Epidermal melanocyte (primary cell): Measurements from ENCODE around the gene COL11A1.

Experiments used
- DNase-seq: peaks from one replicate; pipeline ENCODE4 v3.0.0; 2011; ENCODE audit warnings: low spot score; ENCODE audit not compliant: insufficient read length

The COL11A1 gene

DNA sequence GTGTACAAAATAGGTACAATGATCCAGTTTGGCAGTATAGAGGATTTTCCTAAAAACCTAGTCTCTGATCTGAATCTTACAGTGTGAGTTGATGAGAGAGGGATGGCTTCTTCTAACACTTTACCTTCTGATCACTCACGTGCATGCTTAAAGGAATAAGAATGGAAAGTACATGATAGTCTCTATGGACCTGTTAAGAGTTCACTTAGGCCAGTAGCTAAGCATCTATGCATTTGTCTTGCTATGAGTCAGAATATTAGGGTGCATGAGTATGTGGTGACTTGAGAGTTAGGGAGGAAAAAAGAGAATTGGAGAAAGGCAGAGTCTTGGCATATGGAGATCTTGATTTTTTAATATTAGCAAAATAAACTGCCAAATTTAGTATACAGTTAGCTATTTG, 206.3 kb downstream of the COL11A1 start:
- DNase-seq = no peak

DNA sequence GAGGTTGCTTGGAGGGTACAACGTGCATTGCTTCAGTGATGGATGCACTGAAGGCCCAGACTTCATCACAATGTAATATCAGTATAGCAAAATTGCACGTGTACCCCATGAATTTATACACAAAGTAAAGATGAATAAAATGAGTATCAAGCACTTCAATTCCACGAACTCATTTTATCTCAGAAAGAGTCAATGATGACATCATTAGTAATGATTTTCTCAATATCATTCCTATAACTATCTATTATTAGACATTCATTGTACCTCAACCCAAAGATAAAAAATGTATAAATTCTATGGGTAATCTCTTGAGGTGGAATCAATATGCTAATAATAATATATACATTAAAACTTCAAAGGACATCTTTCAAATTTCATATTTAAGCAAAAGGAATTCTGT, 208.4 kb downstream of the COL11A1 start:
- no peak for DNase-seq

DNA sequence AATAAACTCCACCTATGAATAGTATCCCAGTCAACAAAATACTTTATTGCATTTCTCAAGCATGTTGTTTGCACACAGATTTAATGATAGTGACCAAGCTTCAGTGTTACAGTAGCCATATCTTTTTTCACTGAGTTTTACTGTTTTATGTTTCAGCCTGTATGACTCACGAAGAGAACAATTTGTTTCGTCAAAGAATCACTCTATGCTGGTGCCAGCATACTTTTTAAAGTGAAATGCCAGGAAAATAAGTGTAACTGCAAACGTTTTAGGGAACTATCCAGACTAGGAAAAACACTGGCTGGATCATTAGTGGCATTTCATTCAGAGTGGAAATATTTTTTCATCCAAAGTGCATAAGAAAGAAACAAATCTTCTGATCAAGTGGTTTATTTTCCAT, 210.8 kb downstream of the COL11A1 start:
- no peak for DNase-seq

DNA sequence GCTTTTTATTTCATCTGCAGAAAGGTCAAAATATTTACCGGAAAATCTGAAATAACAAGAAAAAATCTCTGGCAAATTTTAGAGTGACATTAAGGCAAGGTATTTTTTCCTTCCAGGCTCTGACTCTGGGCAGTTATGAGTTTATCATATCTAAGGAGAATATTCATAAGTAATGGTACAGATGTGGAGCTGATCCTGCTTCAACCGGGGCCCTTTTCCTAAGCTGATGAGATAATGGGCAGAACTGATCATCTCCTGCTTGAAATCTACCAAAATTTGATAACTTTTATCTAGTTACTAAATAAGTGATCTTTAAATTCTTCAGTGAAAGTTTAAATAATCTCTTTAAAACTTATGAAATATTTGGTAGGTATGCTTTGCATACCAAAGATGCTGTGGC, 211.6 kb downstream of the COL11A1 start:
- no peak for DNase-seq

DNA sequence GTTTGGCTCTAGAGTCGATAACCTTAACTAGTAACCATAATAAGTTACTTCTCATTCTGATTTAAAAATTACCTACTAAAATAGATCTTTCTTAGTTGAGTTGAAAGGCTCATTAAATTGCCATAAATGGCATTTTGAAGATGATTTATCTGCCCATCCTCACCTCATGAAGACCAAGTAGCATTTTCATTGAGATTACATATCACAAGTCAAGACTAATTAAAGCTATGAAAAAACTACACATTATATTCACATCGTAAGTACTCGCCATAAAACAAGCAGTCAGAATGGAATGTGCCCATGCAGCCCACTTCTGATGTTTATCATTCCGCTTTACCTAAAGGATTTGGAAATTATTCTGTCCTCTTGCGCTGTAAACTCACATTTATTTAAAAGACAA, 212.0 kb downstream of the COL11A1 start:
- no peak for DNase-seq

DNA sequence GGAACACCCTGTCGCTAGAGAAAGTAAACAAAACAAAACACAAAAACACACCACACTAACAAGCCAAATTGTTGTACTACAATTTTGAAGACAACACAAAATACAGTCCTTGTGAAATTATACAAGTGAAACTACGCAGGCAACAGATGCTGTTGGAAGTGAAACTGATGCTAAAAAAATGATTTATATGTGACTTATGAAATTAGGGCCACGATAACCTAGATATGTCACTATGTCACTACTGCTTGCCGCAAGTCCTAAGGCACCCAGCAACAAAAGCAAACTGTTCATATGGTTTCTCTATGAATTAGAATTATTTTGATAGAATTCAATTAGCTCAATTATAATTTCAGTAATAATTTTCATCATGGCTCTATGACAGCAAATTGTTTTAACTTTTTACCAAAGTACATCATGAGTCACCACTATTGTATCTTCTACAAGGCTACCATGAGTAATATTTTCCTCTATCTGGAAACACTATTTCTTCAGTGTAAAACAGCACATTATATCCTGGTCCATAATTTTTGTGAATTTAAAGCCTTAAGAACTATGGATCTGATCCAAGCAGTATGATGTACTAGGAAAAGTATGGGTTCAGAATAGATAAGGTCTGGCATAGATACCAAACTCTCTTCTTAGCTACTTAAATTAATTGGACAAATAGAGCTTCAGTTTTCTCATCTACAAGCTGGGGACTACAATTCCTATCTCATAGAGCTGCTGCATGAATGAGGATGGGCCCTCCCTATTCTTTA, 216.3 kb downstream of the COL11A1 start:
- no peak for DNase-seq

DNA sequence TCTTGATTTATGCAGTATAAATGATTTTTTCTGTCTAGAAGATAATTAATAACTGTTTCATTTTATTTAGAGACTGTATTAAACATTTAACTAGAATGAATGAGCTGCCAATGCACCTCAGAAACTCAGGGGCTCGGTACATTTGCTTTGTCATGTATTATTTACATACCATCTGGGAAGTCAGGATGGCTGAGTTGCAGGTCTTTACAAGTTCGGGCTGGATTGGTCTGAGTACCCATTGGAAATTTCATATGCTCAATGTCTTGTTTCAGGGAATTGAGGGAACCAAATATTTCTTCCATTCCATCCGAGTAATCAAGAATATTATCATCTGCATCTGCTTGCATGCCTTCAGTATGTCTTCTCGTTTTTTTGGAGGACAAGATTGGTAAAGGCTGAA, 221.7 kb downstream of the COL11A1 start:
- DNase-seq = no peak

DNA sequence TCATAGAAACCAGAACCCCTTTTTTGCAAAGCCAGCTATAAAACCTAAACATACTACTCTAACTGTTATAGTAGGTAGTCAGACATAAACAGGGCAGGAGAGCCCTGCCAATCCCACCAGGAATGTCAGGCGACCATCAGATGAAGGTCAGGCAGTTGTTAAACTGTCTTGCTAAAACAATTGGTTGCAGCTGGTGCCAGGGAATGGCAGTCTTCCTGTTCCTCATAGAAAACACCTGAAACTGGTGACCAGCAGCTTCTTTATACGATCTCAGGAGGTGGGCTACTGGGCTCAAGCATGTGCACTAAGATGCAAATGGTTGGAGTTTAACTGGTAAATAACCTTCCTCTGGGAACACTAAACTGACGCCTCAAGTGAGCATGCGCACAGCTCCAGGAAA, 224.1 kb downstream of the COL11A1 start:
- DNase-seq = no peak

DNA sequence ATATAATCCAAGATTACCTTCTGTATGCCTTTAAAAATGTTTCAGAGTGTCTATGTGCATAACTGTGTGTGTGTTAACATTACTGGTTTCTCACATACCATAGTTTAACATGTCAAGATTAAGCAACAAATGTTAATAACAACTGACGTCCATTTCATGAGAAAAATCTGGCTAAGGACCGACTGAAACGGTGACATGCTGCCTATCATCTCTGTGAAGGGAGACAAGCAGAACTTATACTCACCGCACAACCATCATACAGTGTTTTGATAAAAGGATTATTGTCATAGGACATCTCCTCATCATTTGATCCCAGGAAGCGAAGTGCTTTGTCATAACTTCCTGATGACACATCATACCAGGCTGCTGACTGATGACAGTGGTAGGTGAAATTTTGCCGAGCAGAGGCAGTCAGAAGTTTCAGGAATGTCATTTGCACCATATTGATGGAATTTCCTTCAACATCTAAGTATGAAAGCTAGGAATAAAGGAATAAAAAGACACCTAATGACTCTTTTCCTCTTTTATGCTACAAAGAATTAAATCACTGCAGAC, 228.8 kb downstream of the COL11A1 start:
- DNase-seq = no peak

DNA sequence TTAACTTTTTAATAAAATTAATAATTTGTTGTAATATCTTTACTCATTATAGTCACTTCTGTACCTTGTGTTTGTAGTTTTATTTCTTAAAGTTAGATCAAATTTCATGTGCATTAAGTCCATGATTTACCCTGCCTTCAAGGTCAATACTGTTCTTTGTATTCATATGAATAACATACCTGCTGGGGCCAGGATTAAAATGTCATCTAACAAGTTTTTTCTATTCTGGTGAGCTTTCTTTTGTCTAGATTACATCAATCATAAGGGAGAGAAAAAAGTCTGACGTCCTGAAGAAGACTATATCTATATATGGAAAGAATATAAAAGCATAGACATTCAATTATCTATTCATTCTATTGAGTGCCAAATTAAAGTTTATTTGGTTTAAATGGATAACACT, 232.6 kb downstream of the COL11A1 start:
- no peak for DNase-seq

DNA sequence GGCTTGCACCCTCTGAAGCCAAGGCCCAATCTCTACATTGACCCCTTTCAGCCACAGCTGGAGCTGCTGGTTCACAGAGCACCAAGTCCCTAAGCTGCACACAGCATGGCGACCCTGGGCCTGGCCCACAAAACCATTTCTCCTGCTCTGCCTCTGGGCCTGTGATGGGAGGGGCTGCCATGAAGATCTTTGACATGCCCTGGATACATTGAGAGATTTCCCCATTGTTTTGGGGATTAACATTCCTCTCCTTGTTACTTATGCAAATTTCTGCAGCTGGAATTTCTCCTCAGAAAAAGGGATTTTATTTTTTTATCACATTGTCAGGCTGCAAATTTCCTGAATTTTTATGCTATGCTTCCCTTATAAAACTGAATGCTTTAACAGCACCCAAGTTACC, 235.8 kb downstream of the COL11A1 start:
- no peak for DNase-seq

DNA sequence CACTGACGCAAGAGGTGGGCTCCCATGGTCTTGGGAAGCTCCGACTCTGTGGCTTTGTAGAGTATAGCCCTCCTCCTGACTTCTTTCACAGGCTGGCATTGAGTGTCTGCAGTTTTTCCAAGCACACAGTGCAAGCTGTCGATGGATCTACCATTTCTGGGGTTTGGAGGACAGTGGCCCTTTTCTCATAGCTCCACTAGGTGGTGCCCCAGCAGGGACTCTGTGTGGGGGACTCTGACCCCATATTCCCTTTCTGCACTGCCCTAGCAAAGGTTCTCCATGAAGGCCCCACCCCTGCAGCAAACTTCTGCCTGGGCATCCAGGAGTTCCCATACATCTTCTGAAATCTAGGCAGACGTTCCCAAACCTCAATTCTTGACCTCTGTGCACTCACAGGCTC, 236.2 kb downstream of the COL11A1 start:
- no peak for DNase-seq

DNA sequence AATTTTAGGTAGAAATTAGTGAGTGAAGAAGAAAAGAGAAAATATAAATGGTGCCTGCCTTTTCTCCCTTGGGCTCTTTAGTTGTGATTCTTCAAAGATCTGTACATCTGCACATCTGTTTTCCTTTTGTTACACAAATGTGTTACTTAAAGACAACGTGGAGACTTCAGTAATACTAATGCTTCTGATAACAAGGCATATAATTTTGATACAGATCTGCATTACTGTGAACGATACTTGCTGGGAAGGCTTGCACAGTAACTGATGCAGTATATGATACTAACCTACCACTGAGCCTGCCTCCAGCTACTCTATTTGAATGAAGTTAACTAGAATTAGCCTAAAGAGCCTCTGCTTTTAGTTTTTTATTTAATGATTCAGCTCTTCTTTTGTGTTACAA, 244.6 kb downstream of the COL11A1 start:
- DNase-seq = no peak

DNA sequence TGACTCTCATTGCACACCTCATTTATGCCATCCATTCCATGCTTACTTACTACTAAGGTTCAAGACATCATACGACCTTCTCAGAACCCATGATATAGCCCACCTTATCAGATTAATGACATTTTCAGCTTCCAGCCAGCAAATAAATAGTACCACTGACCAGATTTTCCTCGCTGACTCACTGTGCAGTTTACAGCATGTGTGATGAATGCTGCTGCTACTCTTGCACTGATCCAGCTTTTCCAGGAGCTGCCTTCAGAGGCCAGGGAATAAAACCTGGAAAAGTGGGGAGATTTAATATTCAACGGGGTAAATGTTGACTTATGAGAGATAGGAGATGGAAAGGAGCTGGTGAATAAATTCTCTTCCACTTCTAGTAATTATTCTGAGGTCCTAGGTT, 247.1 kb downstream of the COL11A1 start:
- DNase-seq = no peak

DNA sequence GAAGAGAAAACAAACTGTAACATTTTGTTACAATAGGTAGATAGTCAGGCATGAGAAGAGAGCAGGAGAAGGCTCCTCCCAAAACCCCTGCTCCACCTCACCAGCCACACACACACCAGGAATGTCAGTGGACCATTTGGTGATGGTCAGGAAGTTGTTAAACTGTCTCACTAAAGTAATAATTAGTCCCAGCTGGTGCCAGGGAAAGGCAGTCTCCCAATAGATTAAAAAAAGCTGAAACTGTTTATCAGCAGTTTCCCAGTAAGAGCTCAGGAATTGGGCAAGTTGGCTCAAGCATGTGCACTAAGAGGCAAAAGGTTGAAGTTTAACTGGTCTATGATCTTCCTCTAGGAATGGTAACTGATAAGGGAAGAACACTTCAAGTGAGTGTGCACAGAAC, 249.6 kb downstream of the COL11A1 start:
- no peak for DNase-seq

DNA sequence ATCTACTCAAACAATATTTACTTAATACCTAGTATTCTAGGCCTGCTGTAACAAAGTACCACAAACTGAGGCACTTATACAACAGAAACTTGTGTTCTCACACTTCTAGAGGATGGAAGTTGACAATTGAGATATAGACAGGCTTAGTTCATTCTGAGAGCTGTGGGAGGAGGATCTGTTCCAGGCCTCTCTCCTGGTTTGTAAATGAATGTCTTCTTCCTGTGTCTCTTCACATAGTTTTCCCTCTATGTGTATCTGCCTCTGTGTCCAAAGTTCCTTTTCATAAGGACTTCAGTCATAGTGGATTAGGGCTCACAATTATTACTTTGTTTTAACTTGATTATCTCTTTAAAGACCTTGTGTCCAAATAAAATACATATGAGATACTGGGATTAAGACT, 251.1 kb downstream of the COL11A1 start:
- no peak for DNase-seq

DNA sequence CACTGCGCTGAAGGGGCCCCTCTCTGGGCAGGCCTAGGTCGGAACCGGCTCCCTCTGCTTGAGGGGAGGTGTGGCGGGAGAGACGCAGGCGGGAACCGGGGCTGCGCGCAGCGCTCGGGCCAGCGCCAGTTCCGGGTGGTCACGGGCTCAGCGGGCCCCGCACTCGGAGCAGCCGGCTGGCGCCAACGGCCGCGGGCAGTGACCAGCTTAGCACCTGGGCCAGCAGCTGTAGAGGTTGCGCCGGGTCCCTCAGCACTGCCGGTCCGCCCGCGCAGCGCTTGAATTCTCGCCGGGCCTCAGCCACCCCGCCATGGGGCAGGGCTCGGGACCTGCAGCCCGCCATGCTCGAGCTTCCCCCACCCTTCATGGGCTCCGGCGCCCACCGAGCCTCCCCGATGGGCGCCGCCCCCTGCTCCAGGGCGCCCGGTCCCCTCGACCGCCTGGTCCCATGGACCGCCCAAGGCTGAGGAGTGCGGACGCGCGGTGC, 254.6 kb downstream of the COL11A1 start:
- no peak for DNase-seq

DNA sequence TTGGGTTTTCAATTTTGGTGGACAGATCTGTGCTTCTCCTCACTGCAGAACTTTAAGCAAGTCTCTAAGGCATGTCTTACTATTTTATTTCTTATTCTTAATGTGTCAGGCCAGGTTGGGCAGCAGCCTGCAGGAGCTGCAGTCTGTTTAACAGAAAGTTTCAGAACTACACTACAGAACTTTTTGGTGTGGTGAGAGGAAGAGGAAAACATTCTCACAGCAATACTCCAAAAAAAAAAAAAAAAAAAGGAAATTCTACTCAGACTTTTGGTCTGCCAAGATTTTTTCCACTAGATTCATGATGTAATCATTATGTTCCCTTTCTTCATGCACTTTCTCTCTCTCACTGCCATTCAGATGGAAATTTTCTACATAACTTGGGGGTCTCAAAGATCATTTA, 255.2 kb downstream of the COL11A1 start:
- no peak for DNase-seq

DNA sequence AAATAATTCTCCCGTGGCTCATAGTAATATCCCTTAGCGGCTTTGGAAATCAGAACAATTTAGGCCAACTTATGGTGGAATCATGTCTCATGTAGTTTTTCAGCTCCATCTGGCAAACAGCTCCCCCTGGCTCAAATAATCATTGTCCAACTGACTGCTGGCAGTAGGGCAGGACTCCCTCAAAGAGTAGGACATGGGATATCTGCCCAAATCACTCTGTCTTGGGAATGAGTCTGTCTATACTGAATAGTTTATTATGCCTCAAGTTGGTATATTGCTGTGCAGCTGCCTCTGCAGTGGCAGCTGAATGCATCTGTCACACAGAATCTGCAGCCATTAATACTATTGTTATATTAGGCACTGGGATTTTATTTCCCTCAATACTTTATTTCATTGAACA, 255.7 kb downstream of the COL11A1 start:
- DNase-seq = no peak

DNA sequence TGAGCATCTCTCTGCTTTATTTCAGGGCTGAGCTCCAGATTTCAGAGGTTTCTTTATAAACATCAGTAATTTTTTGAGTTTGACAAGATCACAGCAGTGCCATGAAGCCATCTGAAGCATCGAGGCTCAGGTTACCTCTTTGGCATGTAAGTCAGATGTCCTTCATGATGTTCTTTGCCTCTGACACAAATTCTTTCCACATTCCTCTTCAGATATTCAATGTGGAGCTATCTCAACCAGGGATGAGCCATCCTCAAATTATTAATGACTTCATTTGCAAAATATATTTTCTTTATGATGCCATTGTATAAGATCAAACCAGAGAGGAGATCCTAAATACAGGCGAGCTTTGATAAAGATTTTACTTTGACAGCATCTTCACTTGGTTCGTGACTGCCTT, 256.7 kb downstream of the COL11A1 start:
- no peak for DNase-seq

DNA sequence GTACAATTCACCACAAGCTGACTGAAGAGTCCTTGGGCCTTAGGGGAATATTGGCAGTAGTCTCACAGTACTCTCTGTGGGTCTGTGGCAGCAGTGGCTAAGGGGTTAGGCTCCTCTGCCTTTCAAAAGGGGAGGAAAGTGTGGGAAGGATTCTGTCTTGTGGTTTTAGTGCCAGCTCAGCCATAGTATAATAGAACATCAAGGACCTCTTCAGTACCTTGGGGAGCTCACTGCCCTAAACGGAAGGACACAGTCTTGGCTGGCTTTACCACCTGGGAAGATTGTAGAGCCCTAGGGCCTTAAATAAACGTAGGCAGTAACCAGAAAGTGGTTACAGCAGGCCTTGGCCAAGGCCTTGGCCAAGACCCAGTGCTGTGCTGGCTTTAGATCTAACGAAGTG, 265.7 kb downstream of the COL11A1 start:
- DNase-seq = no peak

DNA sequence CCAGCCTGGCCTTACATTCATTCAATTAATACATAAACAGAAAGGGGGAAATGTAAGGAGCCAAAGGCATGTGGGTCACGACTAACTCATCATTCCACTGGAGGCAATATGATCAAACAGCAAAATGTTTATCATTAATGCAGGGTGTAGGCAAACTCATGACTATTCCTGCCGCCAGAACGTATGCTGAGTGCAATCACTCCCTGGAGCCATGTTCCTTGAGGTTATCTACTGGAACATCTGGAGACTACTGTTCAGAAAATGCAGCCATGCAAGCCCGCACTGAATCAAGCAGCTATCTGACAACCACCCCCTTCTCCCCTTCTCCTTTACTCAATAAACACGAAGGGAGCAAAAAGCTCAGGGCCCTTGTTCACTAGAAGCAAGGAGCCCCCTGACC, 267.6 kb downstream of the COL11A1 start:
- DNase-seq = no peak

DNA sequence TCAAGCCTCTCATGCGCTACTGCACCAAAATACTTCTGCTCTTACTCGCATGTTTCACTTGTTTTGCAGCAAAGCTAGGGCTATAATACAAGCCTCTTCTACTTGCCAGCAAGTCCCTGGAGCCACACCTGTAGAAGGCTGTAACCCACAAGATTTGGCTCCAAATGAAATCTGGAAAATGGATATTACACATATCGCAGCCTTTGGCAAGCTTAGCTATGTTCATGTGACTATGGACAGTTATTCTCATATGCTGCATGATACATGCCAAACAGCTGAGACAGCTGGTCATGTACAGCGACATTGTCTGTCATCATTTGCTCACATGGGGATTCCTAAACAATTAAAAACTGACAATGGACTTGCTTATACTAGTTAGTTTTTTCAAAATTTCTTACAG, 270.3 kb downstream of the COL11A1 start:
- DNase-seq = no peak
